DOHH2 (cell line): ENCODE data around the gene SNX13.

Experiments
- H3F3A ChIP-seq: fragments of 200-600 bp; sonication (generic), shearing (Covaris generic); 2 replicates; pipeline ENCODE4 v1.6.0; 2016; ENCODE audit warnings: antibody characterized with exemption, mild to moderate bottlenecking; ENCODE audit not compliant: control insufficient read depth, insufficient read depth
- H3K27ac ChIP-seq: fragments of 200-600 bp; sonication (generic); 2 replicates; pipeline ENCODE4 v1.5.1; 2014; ENCODE audit warnings: low read depth, mild to moderate bottlenecking, low read length, moderate library complexity
- H3K27me3 ChIP-seq: fragments of 200-600 bp; sonication (generic); 2 replicates; pipeline ENCODE4 v1.6.1; 2014; ENCODE audit warnings: mild to moderate bottlenecking, low read length, mixed read lengths; ENCODE audit not compliant: control insufficient read depth
- H3K36me3 ChIP-seq: fragments of 200-600 bp; sonication (generic); 2 replicates; pipeline ENCODE4 v1.6.1; 2014; ENCODE audit warnings: mild to moderate bottlenecking, low read length, moderate library complexity, mixed read lengths; ENCODE audit not compliant: control insufficient read depth
- H3K4me1 ChIP-seq: fragments of 200-600 bp; sonication (generic); 2 replicates; pipeline ENCODE4 v1.6.1; 2014; ENCODE audit warnings: mild to moderate bottlenecking, low read length, mixed read lengths; ENCODE audit not compliant: control insufficient read depth
- H3K4me2 ChIP-seq: fragments of 200-600 bp; sonication (generic); 2 replicates; pipeline ENCODE4 v1.6.0; 2014; ENCODE audit warnings: mild to moderate bottlenecking, low read length, moderate library complexity
- H3K4me3 ChIP-seq: fragments of 200-600 bp; sonication (generic); 2 replicates; pipeline ENCODE4 v1.5.1; 2014; ENCODE audit warnings: mild to moderate bottlenecking, low read length, mixed read lengths
- H3K79me2 ChIP-seq: fragments of 200-600 bp; sonication (generic); 2 replicates; pipeline ENCODE4 v1.6.1; 2014; ENCODE audit warnings: mild to moderate bottlenecking, low read length, mixed read lengths; ENCODE audit not compliant: control insufficient read depth
- H3K9me2 ChIP-seq: fragments of 200-600 bp; sonication (generic); replicated peaks from 2 replicates; pipeline ENCODE4 v1.6.1; 2014; ENCODE audit warnings: mild to moderate bottlenecking, low read length, mixed read lengths; ENCODE audit not compliant: control insufficient read depth
- H3K9me3 ChIP-seq: fragments of 200-600 bp; sonication (generic); 2 replicates; pipeline ENCODE4 v1.6.1; 2014; ENCODE audit warnings: antibody characterized with exemption, low read length, mixed read lengths; ENCODE audit not compliant: control insufficient read depth, insufficient read depth
- H4K20me1 ChIP-seq: fragments of 200-600 bp; sonication (generic); 2 replicates; pipeline ENCODE4 v1.6.0; 2014; ENCODE audit warnings: low read depth, mild to moderate bottlenecking, antibody characterized with exemption, low read length, moderate library complexity; ENCODE audit not compliant: control insufficient read depth, insufficient read depth
- CTCF ChIP-seq: fragments of 200-600 bp; sonication (generic); IDR thresholded peaks from one replicate; pipeline ENCODE4 v1.5.1; 2014; ENCODE audit warnings: antibody characterized with exemption, mild to moderate bottlenecking, low read depth, low read length; ENCODE audit not compliant: poor library complexity, severe bottlenecking
- EZH2phosphoT487 ChIP-seq: fragments of 200-600 bp; sonication (generic); IDR thresholded peaks from 2 replicates; pipeline ENCODE4 v1.6.1; 2017; ENCODE audit warnings: borderline replicate concordance, mild to moderate bottlenecking, antibody characterized with exemption, low read length, moderate library complexity, mixed read lengths

Gene SNX13

GRCh38 chr7:17915796-17916195, 24.5 kb downstream of the SNX13 start:
- Histone ChIP-seq H3K79me2 (peaks cover 99% of the 10 kb centered on the region), H3K4me1 (no peaks in the 10 kb centered on the region), H3K4me3 (no peak overlapping the region), H3F3A (no peaks in the 10 kb centered on the region), H4K20me1 (peaks cover 9% of the 10 kb centered on the region; the same call in 1 of the 2 replicates), H3K9me2 (no peaks in the 10 kb centered on the region), H3K27me3 (no peaks in the 10 kb centered on the region), H3K9me3 (peaks cover 18% of the 10 kb centered on the region; the same call in 1 of the 2 replicates), H3K36me3 (no peaks in the 10 kb centered on the region), H3K4me2 (no peak overlapping the region), H3K27ac (no peak overlapping the region)
- TF ChIP-seq CTCF, result no peak
- TF ChIP-seq EZH2phosphoT487, result no peak

GRCh38 chr7:17915168-17915567, 25.1 kb downstream of the SNX13 start:
- Histone ChIP-seq H3K27ac (no peak overlapping the region), H3K9me3 (peaks cover 18% of the 10 kb centered on the region; the same call in 1 of the 2 replicates), H3K79me2 (peaks cover 99% of the 10 kb centered on the region), H3K36me3 (no peaks in the 10 kb centered on the region; the same call in 1 of the 2 replicates), H3K4me3 (no peak overlapping the region), H3K4me1 (no peaks in the 10 kb centered on the region), H3K9me2 (no peaks in the 10 kb centered on the region), H4K20me1 (peaks cover 9% of the 10 kb centered on the region; the same call in 1 of the 2 replicates), H3F3A (no peaks in the 10 kb centered on the region), H3K27me3 (no peaks in the 10 kb centered on the region), H3K4me2 (no peak overlapping the region)
- TF ChIP-seq EZH2phosphoT487 (no peak), CTCF (no peak)

GRCh38 chr7:17913250-17913649, 27.0 kb downstream of the SNX13 start:
- Histone ChIP-seq H3K79me2 (peaks cover 100% of the 10 kb centered on the region), H3K27me3 (no peaks in the 10 kb centered on the region), H3K4me1 (no peaks in the 10 kb centered on the region), H4K20me1 (peaks cover 11% of the 10 kb centered on the region; the same call in 1 of the 2 replicates), H3K4me3 (no peak overlapping the region), H3K27ac (no peak overlapping the region), H3K36me3 (no peaks in the 10 kb centered on the region; the same call in 1 of the 2 replicates), H3K4me2 (no peak overlapping the region), H3K9me2 (no peaks in the 10 kb centered on the region), H3F3A (no peaks in the 10 kb centered on the region), H3K9me3 (peaks cover 18% of the 10 kb centered on the region; the same call in 1 of the 2 replicates)
- TF ChIP-seq CTCF (peak; percentile 20), EZH2phosphoT487 (no peak)
